ENCODE results near the gene RNF126.

DNA sequence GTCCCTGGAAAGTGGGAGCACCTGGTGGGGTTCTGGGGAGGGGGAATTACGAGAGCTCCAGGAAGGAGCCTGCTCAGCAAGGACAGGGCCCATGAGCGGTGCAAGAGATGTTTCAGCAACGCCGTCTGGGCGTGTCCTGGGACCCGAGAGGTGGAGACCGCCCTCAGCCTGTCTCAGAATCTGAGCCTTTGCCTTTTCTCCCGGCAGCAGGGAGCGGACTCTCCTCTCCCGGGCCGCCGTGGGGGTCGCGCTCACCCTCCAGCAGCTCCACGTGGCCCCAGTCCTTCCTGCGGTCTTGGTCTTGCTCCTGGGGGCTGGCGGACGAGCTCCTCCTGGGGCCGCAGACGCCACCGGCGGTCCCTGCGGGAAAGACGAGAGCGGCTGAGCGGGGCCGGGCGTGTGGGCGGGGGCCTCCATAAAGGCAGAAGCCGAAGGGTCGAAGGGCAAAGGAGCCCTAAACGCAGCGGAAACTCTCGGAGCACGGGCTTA is 30.4 kb downstream of the RNF126 start:
- TF ChIP-seq, protein P1, sequence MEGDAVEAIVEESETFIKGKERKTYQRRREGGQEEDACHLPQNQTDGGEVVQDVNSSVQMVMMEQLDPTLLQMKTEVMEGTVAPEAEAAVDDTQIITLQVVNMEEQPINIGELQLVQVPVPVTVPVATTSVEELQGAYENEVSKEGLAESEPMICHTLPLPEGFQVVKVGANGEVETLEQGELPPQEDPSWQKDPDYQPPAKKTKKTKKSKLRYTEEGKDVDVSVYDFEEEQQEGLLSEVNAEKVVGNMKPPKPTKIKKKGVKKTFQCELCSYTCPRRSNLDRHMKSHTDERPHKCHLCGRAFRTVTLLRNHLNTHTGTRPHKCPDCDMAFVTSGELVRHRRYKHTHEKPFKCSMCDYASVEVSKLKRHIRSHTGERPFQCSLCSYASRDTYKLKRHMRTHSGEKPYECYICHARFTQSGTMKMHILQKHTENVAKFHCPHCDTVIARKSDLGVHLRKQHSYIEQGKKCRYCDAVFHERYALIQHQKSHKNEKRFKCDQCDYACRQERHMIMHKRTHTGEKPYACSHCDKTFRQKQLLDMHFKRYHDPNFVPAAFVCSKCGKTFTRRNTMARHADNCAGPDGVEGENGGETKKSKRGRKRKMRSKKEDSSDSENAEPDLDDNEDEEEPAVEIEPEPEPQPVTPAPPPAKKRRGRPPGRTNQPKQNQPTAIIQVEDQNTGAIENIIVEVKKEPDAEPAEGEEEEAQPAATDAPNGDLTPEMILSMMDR (IDR thresholded peaks at IDR 0.05): no peak
- TF ChIP-seq POLR2A (IDR thresholded peaks at IDR 0.05): no peak
